Neuronal stem cell (in vitro differentiated cells): Measurements from ENCODE around the gene ACTR3C.

Experiments
- DNase-seq: peaks from one replicate; pipeline ENCODE4 v3.0.0-alpha.2; 2013; ENCODE audit warnings: low spot score
- H2AFZ ChIP-seq: one replicate; pipeline ENCODE4 v1.6.1; 2013; ENCODE audit warnings: mild to moderate bottlenecking, low read length, inconsistent platforms
- H2AK5ac ChIP-seq: 2 replicates; pipeline ENCODE4 v1.6.1; 2013; ENCODE audit warnings: low read depth, mild to moderate bottlenecking, inconsistent platforms, low read length, moderate library complexity, mixed read lengths
- H2BK120ac ChIP-seq: 2 replicates; pipeline ENCODE4 v1.6.1; 2013; ENCODE audit warnings: low read depth, mild to moderate bottlenecking, inconsistent platforms, low read length, moderate library complexity, mixed read lengths
- H2BK12ac ChIP-seq: one replicate; pipeline ENCODE4 v1.6.1; 2013; ENCODE audit warnings: low read length, inconsistent platforms
- H2BK15ac ChIP-seq: 2 replicates; pipeline ENCODE4 v1.6.1; 2013; ENCODE audit warnings: mild to moderate bottlenecking, low read length, inconsistent platforms, mixed read lengths
- H2BK5ac ChIP-seq: one replicate; pipeline ENCODE4 v1.6.1; 2013; ENCODE audit warnings: inconsistent platforms, mild to moderate bottlenecking, low read length, moderate library complexity
- H3K14ac ChIP-seq: one replicate; pipeline ENCODE4 v1.6.1; 2013; ENCODE audit warnings: low read length, inconsistent platforms
- H3K18ac ChIP-seq: 2 replicates; pipeline ENCODE4 v1.6.1; 2013; ENCODE audit warnings: low read length, inconsistent platforms
- H3K23ac ChIP-seq: 2 replicates; pipeline ENCODE4 v1.6.1; 2013; ENCODE audit warnings: low read depth, mild to moderate bottlenecking, mixed read lengths, low read length, inconsistent platforms; ENCODE audit not compliant: poor library complexity
- H3K27ac ChIP-seq: replicated peaks from 3 replicates; pipeline ENCODE4 v1.5.1; 2013; ENCODE audit warnings: low read length, inconsistent platforms
- H3K27me3 ChIP-seq, 3 experiments: 2 replicates each; pipeline ENCODE4 v1.6.1; 2013; ENCODE audit warnings: low read length in 3 of 3, mild to moderate bottlenecking in 2 of 3, inconsistent platforms in 1 of 3, low read depth in 1 of 3, mixed read lengths in 1 of 3, moderate library complexity in 1 of 3; ENCODE audit not compliant: control insufficient read depth in 3 of 3, insufficient read depth in 3 of 3
- H3K36me3 ChIP-seq, 2 donors: replicated peaks in 1 of 2; 2 replicates each; pipeline ENCODE4 v1.6.1; 2013; ENCODE audit warnings: low read length in 2 of 2; ENCODE audit not compliant: control insufficient read depth in 2 of 2, insufficient read depth in 2 of 2
- H3K4ac ChIP-seq: 2 replicates; pipeline ENCODE4 v1.6.1; 2013; ENCODE audit warnings: inconsistent platforms, mild to moderate bottlenecking, low read length, moderate library complexity
- H3K4me1 ChIP-seq, 2 donors: 1 replicate in 1 of 2; 2 replicates in 1 of 2; pipeline ENCODE4 v1.6.1; 2013; ENCODE audit warnings: low read length in 2 of 2, low read depth in 1 of 2; ENCODE audit not compliant: control insufficient read depth in 2 of 2, insufficient read depth in 1 of 2
- H3K4me2 ChIP-seq: one replicate; pipeline ENCODE4 v1.6.1; 2013; ENCODE audit warnings: mild to moderate bottlenecking, low read length, inconsistent platforms; ENCODE audit not compliant: insufficient read depth, poor library complexity, severe bottlenecking
- H3K4me3 ChIP-seq, 2 donors: 2 replicates each; pipeline ENCODE4 v1.5.1; 2013; ENCODE audit warnings: low read length in 2 of 2, mild to moderate bottlenecking in 2 of 2, inconsistent platforms in 1 of 2, moderate library complexity in 1 of 2
- H3K79me1 ChIP-seq: one replicate; pipeline ENCODE4 v1.6.1; 2013; ENCODE audit warnings: low read depth, mild to moderate bottlenecking, inconsistent platforms, low read length, moderate library complexity
- H3K9ac ChIP-seq: one replicate; pipeline ENCODE4 v1.6.1; 2013; ENCODE audit warnings: mild to moderate bottlenecking, low read depth, low read length, inconsistent platforms; ENCODE audit not compliant: poor library complexity
- H3K9me3 ChIP-seq, 2 donors: replicated peaks in 1 of 2; 2 replicates each; pipeline versions ENCODE3 to v1.6.1; 2013; ENCODE audit warnings: low read length in 2 of 2, mild to moderate bottlenecking in 2 of 2, inconsistent platforms in 1 of 2, low read depth in 1 of 2, mixed read lengths in 1 of 2, moderate library complexity in 1 of 2; ENCODE audit not compliant: control insufficient read depth in 2 of 2, insufficient read depth in 1 of 2
- H4K8ac ChIP-seq: one replicate; pipeline ENCODE4 v1.6.1; 2013; ENCODE audit warnings: low read depth, mild to moderate bottlenecking, inconsistent platforms, low read length, moderate library complexity
- H4K91ac ChIP-seq: one replicate; pipeline ENCODE4 v1.6.1; 2013; ENCODE audit warnings: low read length, low read depth, mild to moderate bottlenecking, inconsistent platforms; ENCODE audit not compliant: poor library complexity
- WGBS, 2 donors: extraction: QIAGEN DNeasy Blood & Tissue Kit; methylation state at CpG; one replicate each; pipeline ENCODE4 v1.1.7; 2013; ENCODE audit warnings: missing lambda C conversion rate in 2 of 2, mixed read lengths in 1 of 2; ENCODE audit not compliant: insufficient read length in 2 of 2, insufficient replicate concordance in 1 of 2; ENCODE audit errors: extremely low coverage in 2 of 2; 5-methylcytosine and 5-hydroxymethylcytosine counted together

ACTR3C gene

GRCh38 chr7:150333659-150334058, 10.3 kb upstream of the ACTR3C start:
- H3K9ac ChIP-seq = no peak overlapping the region
- peaks cover 0 to 5% (median 1%) of the 10 kb centered on the region in 3 experiments for H3K27me3 ChIP-seq
- H4K8ac ChIP-seq = no peak overlapping the region
- DNase-seq = no peak
- H2BK120ac ChIP-seq = peak overlapping the region; percentile 76
- H3K4ac ChIP-seq = no peak overlapping the region
- peaks cover 0 to 3% of the 10 kb centered on the region in 2 donors for H3K4me1 ChIP-seq
- no peak overlapping the region for H2BK12ac ChIP-seq
- H3K79me1 ChIP-seq = no peaks in the 10 kb centered on the region
- peak overlapping the region; percentile 76 for H4K91ac ChIP-seq
- no peak overlapping the region for H2AFZ ChIP-seq
- H3K4me3 ChIP-seq = no peak overlapping the region
- H2BK15ac ChIP-seq = peak overlapping the region; percentile 38
- peak overlapping the region; percentile 46 for H2AK5ac ChIP-seq
- H3K9me3 ChIP-seq = no peaks in the 10 kb centered on the region
- H3K4me2 ChIP-seq = no peak overlapping the region
- no peaks in the 10 kb centered on the region for H3K36me3 ChIP-seq
- peak overlapping the region; percentile 70 for H3K23ac ChIP-seq
- no peak overlapping the region for H3K14ac ChIP-seq
- no peak overlapping the region for H2BK5ac ChIP-seq
- H3K27ac ChIP-seq = no peak overlapping the region
- H3K18ac ChIP-seq = peak overlapping the region; percentile 68
- no CpG with 5 or more reads among the region's 10 CpGs for WGBS, 2 donors

GRCh38 chr7:150332852-150333635, 9.7 kb upstream of the ACTR3C start:
- peak overlapping the region; percentile 33 for H3K9ac ChIP-seq
- peak overlapping the region; percentile 70 for H3K23ac ChIP-seq
- no peak overlapping the region for H3K4ac ChIP-seq
- H3K36me3 ChIP-seq = no peaks in the 10 kb centered on the region
- H3K14ac ChIP-seq = no peak overlapping the region
- peak overlapping the region; percentile 76 for H4K91ac ChIP-seq
- peak overlapping the region; percentile 38 for H2BK15ac ChIP-seq
- H3K27me3 ChIP-seq = peaks cover 0 to 6% (median 0%) of the 10 kb centered on the region in 3 experiments
- H3K27ac ChIP-seq = no peak overlapping the region
- no peak overlapping the region for H3K4me2 ChIP-seq
- peak overlapping the region; percentile 13 for H3K18ac ChIP-seq
- peaks cover 0 to 3% of the 10 kb centered on the region in 2 donors for H3K4me1 ChIP-seq
- H2BK120ac ChIP-seq = peak overlapping the region; percentile 24
- H3K79me1 ChIP-seq = no peaks in the 10 kb centered on the region
- H2BK5ac ChIP-seq = no peak overlapping the region
- DNase-seq = no peak
- peak overlapping the region; percentile 46 for H2AK5ac ChIP-seq
- no peak overlapping the region for H2AFZ ChIP-seq
- no peak overlapping the region for H4K8ac ChIP-seq
- H3K4me3 ChIP-seq = no peak overlapping the region
- no peak overlapping the region for H2BK12ac ChIP-seq
- WGBS, 2 donors = 100% methylated on average over 3 of the region's 18 CpGs; no CpG with 5 or more reads in 1 of the 2 donors
- no peaks in the 10 kb centered on the region for H3K9me3 ChIP-seq

- Histone ChIP-seq H2AFZ (no peak overlapping the region), H3K4me3 (no peak overlapping the region), H2BK12ac (no peak overlapping the region), H4K8ac (no peak overlapping the region), H3K27me3 (peaks cover 0 to 6% (median 0%) of the 10 kb centered on the region in 3 experiments), H3K23ac (peak overlapping the region; percentile 86), H3K18ac (peak overlapping the region; percentile 21), H3K9me3 (no peaks in the 10 kb centered on the region), H2BK15ac (peak overlapping the region; percentile 68), H2BK120ac (no peak overlapping the region), H3K4me2 (no peak overlapping the region), H2BK5ac (no peak overlapping the region), H4K91ac (no peak overlapping the region), H3K27ac (no peak overlapping the region), H3K36me3 (no peaks in the 10 kb centered on the region), H3K9ac (peak overlapping the region; percentile 13), H3K4me1 (no peaks in the 10 kb centered on the region), H3K4ac (peak overlapping the region; percentile 53), H2AK5ac (peak overlapping the region; percentile 51), H3K14ac (no peak overlapping the region), H3K79me1 (no peaks in the 10 kb centered on the region)
- WGBS, 2 donors = no CpG with 5 or more reads among the region's 19 CpGs
- no peak for DNase-seq
These were observed 7.0 kb upstream of the ACTR3C start for GRCh38 chr7:150330211-150330885.
